ENCODE measurements around the gene WDFY3. TPM values are rescaled to one million over a fixed set of nuclear protein-coding genes. Genes with fewer than 3 reads are reported as not detected.
"Not testable (repeated sequence)": the region's sequence is repeated elsewhere in the genome, so short reads cannot be mapped to it uniquely, and the experiment has no call there.

Gene WDFY3
- total RNA-seq, 1 experiment from 2014 or later, result 31.8 TPM

GRCh38 chr4:84870398-84871163 is 95.9 kb downstream of the WDFY3 start:
- no peak for DNase-seq (ENCODE audit: extremely low read depth, low read depth)

- DNase-seq (ENCODE audit: extremely low read depth, low read depth), result no peak
These were observed 100.2 kb downstream of the WDFY3 start for GRCh38 chr4:84866295-84866694.

- DNase-seq (ENCODE audit: extremely low read depth, low read depth), result no peak
These were observed 100.9 kb downstream of the WDFY3 start for GRCh38 chr4:84865600-84865999.

GRCh38 chr4:84862064-84862463 is 104.4 kb downstream of the WDFY3 start:
- no peak for DNase-seq (ENCODE audit: extremely low read depth, low read depth)

GRCh38 chr4:84857296-84857695 is 109.2 kb downstream of the WDFY3 start:
- no peak for DNase-seq (ENCODE audit: extremely low read depth, low read depth)

GRCh38 chr4:84856468-84857049 is 109.9 kb downstream of the WDFY3 start:
- no peak for DNase-seq (ENCODE audit: extremely low read depth, low read depth)

- no peak for DNase-seq (ENCODE audit: extremely low read depth, low read depth)
These were observed 110.7 kb downstream of the WDFY3 start for GRCh38 chr4:84855774-84856173.

GRCh38 chr4:84852081-84852480 is 114.4 kb downstream of the WDFY3 start:
- no peak for DNase-seq (ENCODE audit: extremely low read depth, low read depth)

GRCh38 chr4:84849051-84849640 is 117.3 kb downstream of the WDFY3 start:
- no peak for DNase-seq (ENCODE audit: extremely low read depth, low read depth)

GRCh38 chr4:84848432-84848831 is 118.1 kb downstream of the WDFY3 start:
- no peak for DNase-seq (ENCODE audit: extremely low read depth, low read depth)

GRCh38 chr4:84847978-84848377 is 118.5 kb downstream of the WDFY3 start:
- no peak for DNase-seq (ENCODE audit: extremely low read depth, low read depth)

GRCh38 chr4:84846985-84847384 is 119.5 kb downstream of the WDFY3 start:
- no peak for DNase-seq (ENCODE audit: extremely low read depth, low read depth)

GRCh38 chr4:84841435-84841834 is 125.1 kb downstream of the WDFY3 start:
- no peak for DNase-seq (ENCODE audit: extremely low read depth, low read depth)

GRCh38 chr4:84837751-84838150 is 128.7 kb downstream of the WDFY3 start:
- DNase-seq (ENCODE audit: extremely low read depth, low read depth), result no peak

- DNase-seq (ENCODE audit: extremely low read depth, low read depth), result not testable (repeated sequence)
These were observed 136.9 kb downstream of the WDFY3 start for GRCh38 chr4:84829633-84830032.

GRCh38 chr4:84826681-84827080 is 139.8 kb downstream of the WDFY3 start:
- no peak for DNase-seq (ENCODE audit: extremely low read depth, low read depth)

GRCh38 chr4:84825701-84826341 is 140.7 kb downstream of the WDFY3 start:
- DNase-seq (ENCODE audit: extremely low read depth, low read depth), result no peak

- DNase-seq (ENCODE audit: extremely low read depth, low read depth), result no peak
These were observed 145.4 kb downstream of the WDFY3 start for GRCh38 chr4:84821064-84821463.

- peak; percentile 58 for DNase-seq (ENCODE audit: extremely low read depth, low read depth)
These were observed 152.3 kb downstream of the WDFY3 start for GRCh38 chr4:84814094-84814750.

- DNase-seq (ENCODE audit: extremely low read depth, low read depth), result no peak
These were observed 156.5 kb downstream of the WDFY3 start for GRCh38 chr4:84809946-84810345.

- no peak for DNase-seq (ENCODE audit: extremely low read depth, low read depth)
These were observed 158.2 kb downstream of the WDFY3 start for GRCh38 chr4:84808332-84808731.

All from NCI-H460 (cell line).